MM.1S (cell line): ENCODE data around the gene CFHR5.

Experiments
- DNase-seq: peaks from one replicate; pipeline ENCODE4 v3.0.0-alpha.2; 2015
- H2AFZ ChIP-seq: fragments of 300-600 bp; sonication (generic); 2 replicates; pipeline ENCODE4 v1.6.0; 2016; ENCODE audit warnings: antibody characterized with exemption, low read length
- H3F3A ChIP-seq: fragments of 300-600 bp; sonication (generic); 2 replicates; pipeline ENCODE4 v1.6.1; 2016; ENCODE audit warnings: mild to moderate bottlenecking, antibody characterized with exemption, low read length, moderate library complexity, mixed read lengths; ENCODE audit not compliant: insufficient read depth
- H3K27ac ChIP-seq: fragments of 300-600 bp; sonication (generic); 2 replicates; pipeline ENCODE4 v1.5.1; 2016; ENCODE audit warnings: mild to moderate bottlenecking, low read length
- H3K27me3 ChIP-seq: fragments of 300-600 bp; sonication (generic); replicated peaks from 2 replicates; pipeline ENCODE4 v1.6.0; 2016; ENCODE audit warnings: low read length; ENCODE audit not compliant: insufficient read depth
- H3K36me3 ChIP-seq: fragments of 300-600 bp; sonication (generic); replicated peaks from 2 replicates; pipeline ENCODE4 v1.6.1; 2016; ENCODE audit warnings: mild to moderate bottlenecking, low read length, mixed read lengths; ENCODE audit not compliant: insufficient read depth
- H3K4me1 ChIP-seq: fragments of 300-600 bp; sonication (generic); 2 replicates; pipeline ENCODE4 v1.6.1; 2016; ENCODE audit warnings: low read length, mixed read lengths
- H3K4me2 ChIP-seq: fragments of 300-600 bp; sonication (generic); 2 replicates; pipeline ENCODE4 v1.6.0; 2016; ENCODE audit warnings: low read depth, low read length
- H3K4me3 ChIP-seq: fragments of 300-600 bp; sonication (generic); 2 replicates; pipeline ENCODE4 v1.5.1; 2016; ENCODE audit warnings: low read length, mixed read lengths
- H3K79me2 ChIP-seq: fragments of 300-600 bp; sonication (generic); 2 replicates; pipeline ENCODE4 v1.6.1; 2016; ENCODE audit warnings: mixed run types, low read length, mixed read lengths
- H3K9ac ChIP-seq: fragments of 300-600 bp; sonication (generic); 2 replicates; pipeline ENCODE4 v1.6.1; 2016; ENCODE audit warnings: low read length, mixed read lengths
- H3K9me2 ChIP-seq: fragments of 300-600 bp; sonication (generic); replicated peaks from 2 replicates; pipeline ENCODE4 v1.6.1; 2016; ENCODE audit warnings: mild to moderate bottlenecking, low read length, mixed read lengths; ENCODE audit not compliant: insufficient read depth
- H3K9me3 ChIP-seq: fragments of 300-600 bp; sonication (generic); replicated peaks from 2 replicates; pipeline ENCODE4 v1.6.1; 2016; ENCODE audit warnings: mild to moderate bottlenecking, low read length, mixed read lengths; ENCODE audit not compliant: insufficient read depth
- H4K20me1 ChIP-seq: fragments of 300-600 bp; sonication (generic); 2 replicates; pipeline ENCODE4 v1.6.1; 2016; ENCODE audit warnings: mild to moderate bottlenecking, low read length, moderate library complexity, mixed read lengths; ENCODE audit not compliant: insufficient read depth
- EZH2 ChIP-seq: fragments of 300-600 bp; sonication (generic); optimal IDR thresholded peaks from 2 replicates; pipeline ENCODE3; 2017; ENCODE audit warnings: low read depth, mild to moderate bottlenecking, antibody characterized with exemption, low read length, mixed read lengths
- EZH2phosphoT487 ChIP-seq: fragments of 300-600 bp; sonication (generic); IDR thresholded peaks from 2 replicates; pipeline ENCODE4 v1.6.1; 2018; ENCODE audit warnings: antibody characterized with exemption, low read length
- TF ChIP-seq, protein P1 (sequence below): fragments of 300-600 bp; sonication (generic); IDR thresholded peaks from 2 replicates; pipeline ENCODE4 v1.5.1; 2016; ENCODE audit warnings: antibody characterized with exemption, low read length, mixed read lengths

CFHR5 gene

GRCh38 chr1:196951711-196952394 is 25.5 kb upstream of the CFHR5 start:
- Histone ChIP-seq H3K4me3 (no peak overlapping the region), H3K27me3 (no peaks in the 10 kb centered on the region), H3K4me2 (no peak overlapping the region), H3K9me2 (no peaks in the 10 kb centered on the region), H3K27ac (peak overlapping the region; percentile 38; the same call in 1 of the 2 replicates), H3K9me3 (no peaks in the 10 kb centered on the region), H3K79me2 (no peaks in the 10 kb centered on the region), H3K9ac (no peak overlapping the region), H2AFZ (peak overlapping the region; percentile 14; the same call in 1 of the 2 replicates), H3F3A (peaks cover 10% of the 10 kb centered on the region; the same call in 1 of the 2 replicates), H3K36me3 (no peaks in the 10 kb centered on the region), H4K20me1 (no peaks in the 10 kb centered on the region), H3K4me1 (peaks cover 10% of the 10 kb centered on the region)
- no peak for TF ChIP-seq EZH2phosphoT487
- TF ChIP-seq EZH2, result no peak
- TF ChIP-seq, protein P1, sequence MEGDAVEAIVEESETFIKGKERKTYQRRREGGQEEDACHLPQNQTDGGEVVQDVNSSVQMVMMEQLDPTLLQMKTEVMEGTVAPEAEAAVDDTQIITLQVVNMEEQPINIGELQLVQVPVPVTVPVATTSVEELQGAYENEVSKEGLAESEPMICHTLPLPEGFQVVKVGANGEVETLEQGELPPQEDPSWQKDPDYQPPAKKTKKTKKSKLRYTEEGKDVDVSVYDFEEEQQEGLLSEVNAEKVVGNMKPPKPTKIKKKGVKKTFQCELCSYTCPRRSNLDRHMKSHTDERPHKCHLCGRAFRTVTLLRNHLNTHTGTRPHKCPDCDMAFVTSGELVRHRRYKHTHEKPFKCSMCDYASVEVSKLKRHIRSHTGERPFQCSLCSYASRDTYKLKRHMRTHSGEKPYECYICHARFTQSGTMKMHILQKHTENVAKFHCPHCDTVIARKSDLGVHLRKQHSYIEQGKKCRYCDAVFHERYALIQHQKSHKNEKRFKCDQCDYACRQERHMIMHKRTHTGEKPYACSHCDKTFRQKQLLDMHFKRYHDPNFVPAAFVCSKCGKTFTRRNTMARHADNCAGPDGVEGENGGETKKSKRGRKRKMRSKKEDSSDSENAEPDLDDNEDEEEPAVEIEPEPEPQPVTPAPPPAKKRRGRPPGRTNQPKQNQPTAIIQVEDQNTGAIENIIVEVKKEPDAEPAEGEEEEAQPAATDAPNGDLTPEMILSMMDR, result no peak
- DNase-seq, result peak; percentile 55

DNA sequence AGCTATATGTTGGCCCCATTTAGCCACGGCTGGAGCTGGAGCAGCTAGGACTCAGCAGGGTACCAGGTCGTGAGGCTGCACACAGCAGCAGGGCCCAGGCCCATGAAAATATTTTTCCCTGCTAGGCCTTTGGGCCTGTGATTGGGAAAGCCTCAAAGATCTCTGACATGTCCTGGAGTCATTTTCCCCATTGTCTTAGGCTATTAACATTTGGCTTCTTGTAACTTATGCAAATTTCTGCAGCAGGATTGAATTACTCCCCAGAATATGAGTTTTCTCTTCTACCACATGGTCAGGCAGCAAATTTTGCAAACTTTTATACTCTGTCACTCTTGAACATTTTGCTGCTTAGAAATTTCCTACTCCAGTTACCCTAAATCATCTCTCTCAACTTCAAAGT is 22.6 kb upstream of the CFHR5 start:
- H3K4me3 ChIP-seq, result no peak overlapping the region
- peaks cover 10% of the 10 kb centered on the region for H3K4me1 ChIP-seq
- no peaks in the 10 kb centered on the region for H4K20me1 ChIP-seq
- no peaks in the 10 kb centered on the region for H3K9me2 ChIP-seq
- no peak overlapping the region for H3K9ac ChIP-seq
- no peak overlapping the region for H3K27ac ChIP-seq
- H2AFZ ChIP-seq, result no peak overlapping the region
- TF ChIP-seq EZH2, result no peak
- no peak for TF ChIP-seq EZH2phosphoT487
- TF ChIP-seq, protein P1, result no peak
- no peak overlapping the region for H3K4me2 ChIP-seq
- no peak for DNase-seq
- H3K36me3 ChIP-seq, result no peaks in the 10 kb centered on the region
- H3K9me3 ChIP-seq, result no peaks in the 10 kb centered on the region
- H3K27me3 ChIP-seq, result no peaks in the 10 kb centered on the region
- peaks cover 10% of the 10 kb centered on the region; the same call in 1 of the 2 replicates for H3F3A ChIP-seq
- H3K79me2 ChIP-seq, result no peaks in the 10 kb centered on the region

DNA sequence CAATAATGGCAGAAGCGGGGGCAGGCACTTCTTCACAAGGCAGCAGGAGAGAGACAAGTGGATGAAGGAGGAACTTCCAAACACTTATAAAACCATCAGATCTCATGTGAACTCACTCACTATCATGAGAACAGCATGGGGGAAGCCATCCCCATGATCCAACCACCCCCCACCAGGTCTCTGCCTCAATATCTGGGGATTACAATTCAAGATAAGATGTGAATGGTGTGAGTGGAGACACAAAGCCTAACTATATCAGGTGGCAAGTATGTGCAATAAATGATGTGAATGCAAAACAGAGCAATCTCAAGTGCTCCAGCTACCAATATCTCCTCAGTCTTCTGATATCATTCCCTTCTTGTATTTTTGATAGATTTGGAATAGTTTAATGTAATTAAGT is 21.4 kb upstream of the CFHR5 start:
- Histone ChIP-seq H3K9ac (no peak overlapping the region), H3K4me3 (no peak overlapping the region)
- no peak for DNase-seq

More for the DNA sequence above, 21.4 kb upstream of the CFHR5 start:
- Histone ChIP-seq H3K9me3 (no peaks in the 10 kb centered on the region), H3K36me3 (no peaks in the 10 kb centered on the region), H3K4me2 (no peak overlapping the region), H2AFZ (no peak overlapping the region), H3K27me3 (no peaks in the 10 kb centered on the region), H3K27ac (no peak overlapping the region), H3K4me1 (peaks cover 10% of the 10 kb centered on the region), H3F3A (peaks cover 10% of the 10 kb centered on the region; the same call in 1 of the 2 replicates), H3K9me2 (no peaks in the 10 kb centered on the region), H3K79me2 (no peaks in the 10 kb centered on the region), H4K20me1 (no peaks in the 10 kb centered on the region)
- TF ChIP-seq, protein P1, result no peak
- TF ChIP-seq EZH2, result no peak
- TF ChIP-seq EZH2phosphoT487, result no peak
